ENCODE results near the gene RANBP10. TPM values are rescaled to one million over a fixed set of nuclear protein-coding genes. Genes with fewer than 3 reads are reported as not detected.

Gene RANBP10
- total and polyA plus RNA-seq, 2 donors (not counting 3 experiments of a cell fraction or from before 2014, with no cell fraction given): 25.6 to 28.8 TPM

GRCh38 chr16:67833030-67833414 lies 26.7 kb upstream of the RANBP10 start:
- no peak for DNase-seq (ENCODE audit: low read depth, low spot score)
- intact Hi-C loops (cut with micrococcal nuclease) (loop anchor here (1.0 kb wide), 1 partner anchor 13 kb away; the partner anchor contains the start of gene NUTF2), dilution Hi-C loops (cut with MboI; ENCODE audit: extremely low pct_ligation_motif_present, low sequenced_read_pairs) (no loop called here)
- ChIA-PET CTCF (interaction anchor here (0.7 to 2.3 kb wide), 10 partner anchors 11 to 311 kb away, joined by 4 to 35 read pairs (median 6); partner anchors contain the start of genes CENPT, RANBP10 and TSNAXIP1), POLR2A (no interaction called here)
- no peaks in the 10 kb centered on the region for H3K27me3 ChIP-seq (ENCODE audit: control insufficient read depth in 2 of 2, insufficient read depth in 2 of 2, low read length in 2 of 2)
- peak; percentile 52 for FAIRE-seq
- no peaks in the 10 kb centered on the region for H4K20me1 ChIP-seq (replicated peaks; ENCODE audit: control insufficient read depth, extremely low read depth, insufficient read depth, low read length)
- no TSS peak for BruUV-seq (replicated peaks)
- peaks cover 7% of the 10 kb centered on the region for H3K4me1 ChIP-seq (ENCODE audit: control insufficient read depth, extremely low read depth, insufficient read depth, low read length)
- peaks cover 11% of the 10 kb centered on the region for H3K79me2 ChIP-seq (ENCODE audit: control insufficient read depth, insufficient read depth, low read length)
- H2AFZ ChIP-seq (ENCODE audit: low read depth, low read length): peak overlapping the region; percentile 36
- H3K9me3 ChIP-seq (replicated peaks; ENCODE audit: control insufficient read depth, insufficient read depth, low read length): no peaks in the 10 kb centered on the region
- H3K4me3 ChIP-seq (replicated peaks in 1 of 3; ENCODE audit: insufficient read depth in 1 of 3, low read depth in 1 of 3, low read length in 3 of 3): peak overlapping the region; percentile 33 to 69 (median 68)
- H3K9ac ChIP-seq (replicated peaks; ENCODE audit: extremely low read depth, insufficient read depth, low read length): peak overlapping the region; percentile 70
- peaks cover 4 to 30% of the 10 kb centered on the region in 2 experiments for H3K36me3 ChIP-seq (ENCODE audit: control insufficient read depth in 2 of 2, extremely low read depth in 1 of 2, insufficient read depth in 2 of 2, low read length in 2 of 2)
- peak overlapping the region; percentile 78 for H3K4me2 ChIP-seq (ENCODE audit: insufficient read depth, low read length)
- H3K27ac ChIP-seq (ENCODE audit: insufficient read depth, low read depth, low read length): peak overlapping the region; percentile 29
- H3K9me1 ChIP-seq (replicated peaks; ENCODE audit: control insufficient read depth, extremely low read depth, insufficient read depth, low read length): no peaks in the 10 kb centered on the region
- TF ChIP-seq FOS (IDR thresholded peaks at IDR 0.05; ENCODE audit: borderline replicate concordance, insufficient read depth, low read length): no peak
- no peak for TF ChIP-seq POLR2AphosphoS5 (IDR thresholded peaks at IDR 0.05; ENCODE audit: insufficient read depth, low read depth, low read length)
- no peak for TF ChIP-seq EZH2 (IDR thresholded peaks at IDR 0.05; ENCODE audit: borderline replicate concordance, low read depth, low read length, severe bottlenecking)
- TF ChIP-seq MAX (IDR thresholded peaks at IDR 0.05; ENCODE audit: insufficient read depth, insufficient read length): no peak
- no peak for TF ChIP-seq GATA2 (IDR thresholded peaks at IDR 0.05; ENCODE audit: insufficient read depth, insufficient read length, low read depth, low read length)
- no peak for TF ChIP-seq JUN (IDR thresholded peaks at IDR 0.05; ENCODE audit: borderline replicate concordance, insufficient read depth, insufficient read length, low read depth)
- no peak for TF ChIP-seq MYC (IDR thresholded peaks at IDR 0.05; ENCODE audit: low read depth, low read length)
- TF ChIP-seq POLR2A (IDR thresholded peaks at IDR 0.05; ENCODE audit: low read depth, low read length): no peak
- TF ChIP-seq CTCF (IDR thresholded peaks at IDR 0.05; ENCODE audit: extremely low read depth in 1 of 2, insufficient read depth in 1 of 2, low read depth in 1 of 2, low read length in 2 of 2): no peak

Measured in endothelial cell of umbilical vein (primary cell).